SK-N-MC (cell line): ENCODE results near the gene NFKB1.

Source experiments
- EZH2 ChIP-seq: fragments of 200-600 bp; sonication (generic); IDR thresholded peaks from one replicate; pipeline ENCODE4 v1.6.1; 2017; ENCODE audit warnings: antibody characterized with exemption
- POLR2AphosphoS5 ChIP-seq: IDR thresholded peaks from 2 replicates; pipeline ENCODE4 v1.6.1; 2012; ENCODE audit warnings: mild to moderate bottlenecking, low read depth, low read length, borderline replicate concordance

GRCh38 chr4:102610007-102610406 is 108.8 kb downstream of the NFKB1 start:
- TF ChIP-seq POLR2AphosphoS5 (no peak), EZH2 (no peak)
